ENCODE data around the gene ZNF728. TPM values are rescaled to one million over a fixed set of nuclear protein-coding genes. Genes with fewer than 3 reads are reported as not detected.

ZNF728 gene
- total RNA-seq (1 to 10 TPM; 3.1 to 6.6 (median 5.3) TPM), polyA plus RNA-seq (1 to 10 TPM in 1 of 2 donors, under 1 TPM in 1; 0.42 to 1.2 TPM)
- long read RNA-seq, donor 1, partial matches to known transcripts = 0 of 4 reads
- long read RNA-seq, donor 1, other reads (novel, unspliced or antisense) = 3 of 4 reads
- long read RNA-seq, donor 2, transcript ZNF728-201 (4 exons, 2,015 nt) = major isoform, 16 of 17 reads
- long read RNA-seq, donor 2, partial matches to known transcripts = 0 of 17 reads
- long read RNA-seq, donor 2, other reads (novel, unspliced or antisense) = 1 of 17 reads
- long read RNA-seq, donor 3, partial matches to known transcripts = 0 of 3 reads
- long read RNA-seq, donor 3, other reads (novel, unspliced or antisense) = 2 of 3 reads

GRCh38 chr19:23002690-23003422 lies at the start of gene ZNF728:
ZNF728 (minus strand) TSS chr19:23003176; CDS start chr19:23003030, 146 bp downstream.
- 5 to 10% (median 8%) methylated on average over 15 to 46 of the region's 46 CpGs for whole genome bisulfite sequencing, 4 donors
- H3K9me3 ChIP-seq = peaks cover 0 to 61% (median 0%) of the 10 kb centered on the region in 12 donors
- intact Hi-C loops (cut with DNase I) = no loop called here
- peaks cover 0 to 9% (median 0%) of the 10 kb centered on the region in 12 donors for H3K4me1 ChIP-seq
- H3K27ac ChIP-seq = peak within 1 kb of the TSS; percentile 73 to 93 (median 87)
- peak; percentile 33 to 45 for TF ChIP-seq POLR2A (IDR thresholded peaks at IDR 0.05)
- TF ChIP-seq CTCF (IDR thresholded peaks at IDR 0.05) = peak in 1 of 12 donors; percentile 6
- H3K4me3 ChIP-seq = peak within 1 kb of the TSS; percentile 44 to 74 (median 66)
- H3K36me3 ChIP-seq = no peaks in the 10 kb centered on the region
- ATAC-seq (peak; percentile 94 to 99 (median 98)), DNase-seq (peak; percentile 80 to 94 (median 86))
- no peaks in the 10 kb centered on the region for H3K27me3 ChIP-seq

GRCh38 chr19:23052349-23052748 lies 49.4 kb upstream of the ZNF728 start:
- 41 to 60% (median 49%) methylated on average over 1 of the region's 1 CpG for WGBS, 4 donors
- no peaks in the 10 kb centered on the region for H3K27me3 ChIP-seq
- no peak overlapping the region for H3K4me3 ChIP-seq
- no peak for TF ChIP-seq POLR2A (IDR thresholded peaks at IDR 0.05)
- TF ChIP-seq CTCF (IDR thresholded peaks at IDR 0.05) = no peak
- DNase-seq (no peak), ATAC-seq (no peak)
- no peaks in the 10 kb centered on the region for H3K4me1 ChIP-seq
- no peak overlapping the region for H3K27ac ChIP-seq
- H3K9me3 ChIP-seq = no peaks in the 10 kb centered on the region
- H3K36me3 ChIP-seq = no peaks in the 10 kb centered on the region
- intact Hi-C loops (cut with DNase I) = no loop called here

GRCh38 chr19:23049256-23049655 lies 46.3 kb upstream of the ZNF728 start:
- intact Hi-C loops (cut with DNase I) = no loop called here
- H3K9me3 ChIP-seq = peaks cover 0 to 9% (median 0%) of the 10 kb centered on the region in 12 donors

More at GRCh38 chr19:23049256-23049655, 46.3 kb upstream of the ZNF728 start:
- Histone ChIP-seq H3K4me1 (no peaks in the 10 kb centered on the region), H3K4me3 (no peak overlapping the region), H3K36me3 (no peaks in the 10 kb centered on the region), H3K27ac (no peak overlapping the region), H3K27me3 (no peaks in the 10 kb centered on the region)
- DNase-seq (no peak), ATAC-seq (no peak)
- 70 to 81% (median 76%) methylated on average over 4 of the region's 4 CpGs for WGBS, 4 donors
- no peak for TF ChIP-seq CTCF (IDR thresholded peaks at IDR 0.05)
- no peak for TF ChIP-seq POLR2A (IDR thresholded peaks at IDR 0.05)

Data from heart left ventricle (tissue), 16 donors.